NB4 (cell line): ENCODE results near the gene CSF3R.

Experiments
- DNase-seq: peaks from one replicate; pipeline ENCODE4 v3.0.0; 2010; ENCODE audit warnings: low read depth
- H3K4me3 ChIP-seq: one replicate; pipeline ENCODE4 v1.5.1; 2011; ENCODE audit warnings: mild to moderate bottlenecking, low read depth, low read length, moderate library complexity
- MYC ChIP-seq: IDR thresholded peaks from 2 replicates; pipeline ENCODE4 v1.6.1; 2011; ENCODE audit warnings: low read depth, low read length
- POLR2A ChIP-seq: IDR thresholded peaks from 2 replicates; pipeline ENCODE4 v1.6.1; 2011; ENCODE audit warnings: mild to moderate bottlenecking; ENCODE audit not compliant: insufficient read length; ENCODE audit errors: extremely low read depth
- TF ChIP-seq, protein P1 (sequence below): IDR thresholded peaks from one replicate; pipeline ENCODE4 v1.5.1; 2012; ENCODE audit warnings: low read depth, low read length
- TF ChIP-seq, protein P2 (sequence below): IDR thresholded peaks from 2 replicates; pipeline ENCODE4 v1.6.1; 2011; ENCODE audit warnings: low read depth, low read length

The CSF3R gene

DNA sequence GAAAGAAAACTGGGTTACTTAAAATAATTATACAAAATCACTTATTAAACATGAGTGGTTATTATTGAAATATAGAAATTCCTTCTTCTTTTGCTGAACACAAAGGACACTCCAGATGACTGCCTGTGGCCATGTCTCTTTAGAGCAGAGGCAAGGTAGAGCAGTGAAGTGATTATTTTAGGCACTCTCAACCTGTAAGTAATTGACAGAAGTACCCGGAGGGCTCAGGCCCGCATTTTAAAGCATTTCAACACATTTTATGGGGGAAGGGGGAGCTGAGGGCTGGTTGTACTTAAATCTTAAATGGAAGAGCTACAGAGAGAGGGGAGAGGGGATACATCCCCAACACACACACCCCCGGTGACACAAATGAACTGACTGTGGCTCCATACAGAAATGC lies 42.7 kb downstream of the CSF3R start:
- DNase-seq, result no peak
- TF ChIP-seq, protein P1, sequence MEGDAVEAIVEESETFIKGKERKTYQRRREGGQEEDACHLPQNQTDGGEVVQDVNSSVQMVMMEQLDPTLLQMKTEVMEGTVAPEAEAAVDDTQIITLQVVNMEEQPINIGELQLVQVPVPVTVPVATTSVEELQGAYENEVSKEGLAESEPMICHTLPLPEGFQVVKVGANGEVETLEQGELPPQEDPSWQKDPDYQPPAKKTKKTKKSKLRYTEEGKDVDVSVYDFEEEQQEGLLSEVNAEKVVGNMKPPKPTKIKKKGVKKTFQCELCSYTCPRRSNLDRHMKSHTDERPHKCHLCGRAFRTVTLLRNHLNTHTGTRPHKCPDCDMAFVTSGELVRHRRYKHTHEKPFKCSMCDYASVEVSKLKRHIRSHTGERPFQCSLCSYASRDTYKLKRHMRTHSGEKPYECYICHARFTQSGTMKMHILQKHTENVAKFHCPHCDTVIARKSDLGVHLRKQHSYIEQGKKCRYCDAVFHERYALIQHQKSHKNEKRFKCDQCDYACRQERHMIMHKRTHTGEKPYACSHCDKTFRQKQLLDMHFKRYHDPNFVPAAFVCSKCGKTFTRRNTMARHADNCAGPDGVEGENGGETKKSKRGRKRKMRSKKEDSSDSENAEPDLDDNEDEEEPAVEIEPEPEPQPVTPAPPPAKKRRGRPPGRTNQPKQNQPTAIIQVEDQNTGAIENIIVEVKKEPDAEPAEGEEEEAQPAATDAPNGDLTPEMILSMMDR, result no peak
- TF ChIP-seq, protein P2, sequence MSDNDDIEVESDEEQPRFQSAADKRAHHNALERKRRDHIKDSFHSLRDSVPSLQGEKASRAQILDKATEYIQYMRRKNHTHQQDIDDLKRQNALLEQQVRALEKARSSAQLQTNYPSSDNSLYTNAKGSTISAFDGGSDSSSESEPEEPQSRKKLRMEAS, result no peak
- no peak for TF ChIP-seq POLR2A
- TF ChIP-seq MYC, result no peak
- no peak overlapping the region for H3K4me3 ChIP-seq

DNA sequence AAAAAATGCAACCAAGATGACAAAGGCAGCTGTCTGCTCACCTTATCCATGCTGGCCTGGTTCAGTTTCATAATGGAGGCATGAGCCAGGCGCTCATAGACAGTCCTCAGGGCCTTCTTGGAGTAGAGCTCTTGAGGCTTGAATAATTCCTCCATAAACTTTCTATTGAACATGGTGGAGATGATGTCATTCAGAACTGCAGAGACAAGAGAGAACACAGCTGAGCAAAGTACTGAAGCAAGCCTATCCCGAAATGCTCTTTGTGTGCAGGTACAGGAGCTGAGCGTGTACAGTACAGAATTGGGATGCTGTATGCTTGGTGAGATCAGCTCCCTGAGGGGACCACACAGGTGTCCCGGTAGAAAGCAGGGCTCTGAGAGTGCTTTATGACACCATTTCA lies 44.0 kb downstream of the CSF3R start:
- DNase-seq, result no peak

DNA sequence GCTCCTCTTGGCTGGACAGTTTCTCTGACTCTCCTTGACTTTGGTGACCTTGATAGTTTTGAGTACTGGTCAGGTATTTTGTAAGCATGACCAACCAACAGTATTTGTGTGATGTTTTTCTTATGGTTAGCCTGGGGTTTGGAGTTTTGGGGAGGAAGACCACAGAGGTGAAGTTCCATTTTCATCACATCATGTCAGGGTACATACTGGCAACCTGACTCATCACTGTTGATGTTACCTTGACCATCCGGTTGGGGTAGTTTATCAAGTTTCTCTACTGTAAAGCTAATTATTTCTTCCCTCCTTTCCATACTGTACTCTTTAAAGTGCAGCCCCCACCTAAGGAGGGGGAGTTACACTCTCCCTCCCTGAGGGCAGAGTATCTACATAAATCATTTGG lies 45.9 kb downstream of the CSF3R start:
- TF ChIP-seq, protein P2, result no peak
- no peak for TF ChIP-seq POLR2A
- no peak for TF ChIP-seq MYC
- TF ChIP-seq, protein P1, result no peak

More for the DNA sequence above, 44.0 kb downstream of the CSF3R start:
- TF ChIP-seq, protein P1, result no peak
- no peak overlapping the region for H3K4me3 ChIP-seq

DNA sequence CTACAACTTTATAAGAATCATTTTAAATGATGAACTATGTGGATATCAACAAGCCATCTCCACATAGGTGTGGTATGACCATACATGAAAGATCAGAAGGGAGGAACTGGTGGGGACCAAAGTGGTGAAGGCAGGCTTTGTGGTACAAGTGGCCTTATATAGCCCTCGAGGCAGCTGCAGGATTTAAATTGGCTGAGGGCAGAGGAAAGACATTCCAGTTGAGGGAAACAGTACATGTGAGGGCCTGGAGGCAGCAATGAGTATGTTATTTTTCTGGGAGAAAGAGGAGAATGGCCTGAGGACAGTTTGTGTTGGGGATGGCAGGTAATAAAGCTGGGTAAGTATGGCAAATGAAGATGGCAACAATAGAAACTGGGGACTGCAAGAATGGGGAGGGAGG lies 49.6 kb downstream of the CSF3R start:
- TF ChIP-seq MYC, result no peak
- TF ChIP-seq, protein P2, result no peak
- TF ChIP-seq, protein P1, result no peak
- no peak for TF ChIP-seq POLR2A
- no peak overlapping the region for H3K4me3 ChIP-seq
- DNase-seq, result no peak

More for the DNA sequence above, 45.9 kb downstream of the CSF3R start:
- no peak overlapping the region for H3K4me3 ChIP-seq
- DNase-seq, result no peak

DNA sequence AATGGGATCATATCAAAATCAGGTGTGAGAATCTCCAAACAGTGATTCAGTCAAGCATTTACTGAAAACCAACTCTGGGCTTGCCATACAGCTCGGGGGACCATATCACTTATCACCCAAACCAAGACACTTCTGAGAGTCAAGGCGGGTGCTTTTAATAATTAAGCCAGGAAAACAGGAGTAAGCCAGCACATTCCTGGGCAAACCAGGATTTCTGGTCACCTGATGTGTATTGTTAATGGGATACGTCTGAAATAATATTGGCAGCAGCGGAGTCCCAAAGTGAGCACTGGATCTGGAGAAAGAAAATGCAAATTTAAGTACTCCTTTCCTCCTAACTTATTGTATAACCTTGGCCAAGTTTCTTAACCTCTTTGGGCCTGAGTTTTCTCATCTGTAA lies 50.1 kb downstream of the CSF3R start:
- no peak for TF ChIP-seq MYC
- no peak for TF ChIP-seq POLR2A
- TF ChIP-seq, protein P1, result no peak
- TF ChIP-seq, protein P2, result no peak
- no peak for DNase-seq
- no peak overlapping the region for H3K4me3 ChIP-seq

DNA sequence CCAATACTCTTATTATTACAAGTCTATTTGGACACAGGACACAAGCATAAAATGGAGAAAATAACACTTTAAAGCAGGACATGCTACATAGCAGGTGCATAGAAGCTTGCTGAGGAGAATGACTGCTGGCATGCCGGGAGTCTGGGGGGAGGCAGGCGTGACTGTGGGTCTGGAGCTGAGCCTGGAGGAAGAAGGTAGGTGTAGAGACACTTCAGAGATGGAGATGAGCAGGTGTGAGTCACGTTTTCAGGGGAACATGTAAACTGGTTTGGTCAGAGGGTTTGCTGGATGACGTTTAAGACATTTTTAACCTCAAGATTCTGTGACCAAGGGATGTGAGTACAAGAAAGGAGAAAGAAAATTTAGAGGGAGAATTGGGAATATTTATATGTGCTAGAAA lies 56.9 kb downstream of the CSF3R start:
- no peak for DNase-seq
- no peak overlapping the region for H3K4me3 ChIP-seq
- TF ChIP-seq, protein P2, result no peak
- no peak for TF ChIP-seq MYC
- TF ChIP-seq POLR2A, result no peak
- TF ChIP-seq, protein P1, result no peak
